Measurements from ENCODE around the gene SPOPL.

DNA sequence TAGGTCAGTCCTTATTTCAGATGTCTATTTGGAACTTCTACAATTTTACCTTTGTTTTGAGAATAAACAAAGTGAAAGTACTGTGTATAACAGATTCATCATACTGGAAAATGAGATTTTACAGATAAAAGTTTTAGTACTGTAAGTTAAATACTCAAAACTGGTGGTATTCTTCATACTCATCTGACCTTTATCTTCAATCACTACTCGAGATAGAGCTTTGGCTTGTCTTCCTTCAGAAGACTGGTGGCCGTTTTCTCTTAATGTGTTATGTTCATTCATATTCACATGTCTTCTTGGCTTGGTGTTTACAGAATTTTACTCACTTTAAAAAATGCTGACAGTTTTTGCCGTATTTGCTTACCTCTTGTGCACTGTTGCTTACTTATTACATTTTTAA is 2.1 kb downstream of the SPOPL start:
- TF ChIP-seq GATA2 (IDR thresholded peaks at IDR 0.05; ENCODE audit: low read depth, low read length) (no peak), GATA3 (IDR thresholded peaks at IDR 0.05; ENCODE audit: low read depth, low read length) (no peak)

Data from SH-SY5Y (cell line).